Fibroblast of lung (primary cell): Measurements from ENCODE around the gene PSAT1. TPM values are rescaled to one million over a fixed set of nuclear protein-coding genes. Genes with fewer than 3 reads are reported as not detected.
"Not testable (repeated sequence)": the region's sequence is repeated elsewhere in the genome, so short reads cannot be mapped to it uniquely, and the experiment has no call there.

Source experiments
- DNase-seq, 2 donors: peaks; one replicate each; pipeline versions ENCODE4 v3.0.0 to v3.0.0-alpha.2; 2010; ENCODE audit warnings: low read depth in 2 of 2
- H2AFZ ChIP-seq: 2 replicates; pipeline ENCODE4 v1.5.1; 2012; ENCODE audit warnings: low read length, control low read depth, inconsistent platforms
- H3K27ac ChIP-seq: 2 replicates; pipeline ENCODE4 v1.5.1; 2011; ENCODE audit warnings: low read length, control low read depth; ENCODE audit not compliant: insufficient read depth
- H3K27me3 ChIP-seq: 2 replicates; pipeline ENCODE4 v1.5.1; 2011; ENCODE audit warnings: mild to moderate bottlenecking, low read length; ENCODE audit not compliant: control insufficient read depth, insufficient read depth
- H3K36me3 ChIP-seq: 2 replicates; pipeline ENCODE4 v1.5.1; 2011; ENCODE audit warnings: low read length; ENCODE audit not compliant: control insufficient read depth, insufficient read depth
- H3K4me1 ChIP-seq: 2 replicates; pipeline ENCODE4 v1.5.1; 2011; ENCODE audit warnings: low read length; ENCODE audit not compliant: control insufficient read depth, insufficient read depth; ENCODE audit errors: extremely low read depth
- H3K4me2 ChIP-seq: 2 replicates; pipeline ENCODE4 v1.5.1; 2011; ENCODE audit warnings: low read length, control low read depth; ENCODE audit not compliant: insufficient read depth; ENCODE audit errors: extremely low read depth
- H3K4me3 ChIP-seq, 4 experiments: fragments of 200-600 bp in 1 of 4; sonication (generic) in 1 of 4; replicated peaks in 1 of 4; 2 replicates each; pipeline ENCODE4 v1.5.1; 2011 to 2016; ENCODE audit warnings: low read length in 4 of 4, low read depth in 3 of 4, mild to moderate bottlenecking in 3 of 4, control low read depth in 2 of 4, inconsistent platforms in 1 of 4, mixed read lengths in 1 of 4; ENCODE audit not compliant: insufficient read depth in 1 of 4; ENCODE audit errors: control extremely low read depth in 1 of 4
- H3K79me2 ChIP-seq: 2 replicates; pipeline ENCODE4 v1.5.1; 2012; ENCODE audit warnings: mild to moderate bottlenecking, low read length, inconsistent platforms; ENCODE audit not compliant: control insufficient read depth, insufficient read depth
- H3K9ac ChIP-seq: 2 replicates; pipeline ENCODE4 v1.5.1; 2011; ENCODE audit warnings: mild to moderate bottlenecking, low read length, control low read depth; ENCODE audit not compliant: insufficient read depth
- H3K9me3 ChIP-seq: 2 replicates; pipeline ENCODE4 v1.5.1; 2012; ENCODE audit warnings: low read depth, low read length; ENCODE audit not compliant: control insufficient read depth, insufficient read depth
- H4K20me1 ChIP-seq: 2 replicates; pipeline ENCODE4 v1.5.1; 2011; ENCODE audit warnings: low read length; ENCODE audit not compliant: control insufficient read depth, insufficient read depth; ENCODE audit errors: extremely low read depth
- EZH2 ChIP-seq: IDR thresholded peaks from 2 replicates; pipeline ENCODE4 v1.5.1; 2012; ENCODE audit warnings: low read length, control low read depth, mild to moderate bottlenecking; ENCODE audit errors: missing control alignments
- polyA plus RNA-seq, 2 donors: library from polyadenylated mRNA; depleted of rRNA in 1 of 2; stranded (reverse) in 1 of 2; unstranded in 1 of 2; fragments of >200 nt; gene quantifications; 2 replicates each; pipeline ENCODE4 v1.2.1, GENCODE V29; 2011 to 2012; ENCODE audit warnings: missing spikeins in 1 of 2
- total RNA-seq: library from RNA; depleted of rRNA; stranded (reverse); fragments of >200 nt; gene quantifications from 2 replicates; pipeline ENCODE4 v1.2.1, GENCODE V29; 2014
- TF ChIP-seq, protein P1 (sequence below), 2 donors: IDR thresholded peaks in 1 of 2; conservative IDR thresholded peaks in 1 of 2; 1 replicate in 1 of 2; 2 replicates in 1 of 2; pipeline ENCODE4 v1.5.1; 2011 to 2012; ENCODE audit warnings: low read length in 2 of 2, control low read depth in 1 of 2, inconsistent platforms in 1 of 2, low read depth in 1 of 2, mild to moderate bottlenecking in 1 of 2

Gene PSAT1
- total and polyA plus RNA-seq, 2 donors (not counting 1 experiment from before 2014, with no cell fraction given) = 74.6 to 115 TPM

GRCh38 chr9:78278801-78279200 is 18.1 kb upstream of the PSAT1 start:
- H3K79me2 ChIP-seq = no peaks in the 10 kb centered on the region
- H3K9ac ChIP-seq = no peak overlapping the region
- no peaks in the 10 kb centered on the region for H3K9me3 ChIP-seq
- no peak overlapping the region for H3K4me3 ChIP-seq
- no peak overlapping the region for H3K27ac ChIP-seq
- no peaks in the 10 kb centered on the region for H4K20me1 ChIP-seq
- no peak overlapping the region for H3K4me2 ChIP-seq
- TF ChIP-seq EZH2 = no peak
- TF ChIP-seq, protein P1, sequence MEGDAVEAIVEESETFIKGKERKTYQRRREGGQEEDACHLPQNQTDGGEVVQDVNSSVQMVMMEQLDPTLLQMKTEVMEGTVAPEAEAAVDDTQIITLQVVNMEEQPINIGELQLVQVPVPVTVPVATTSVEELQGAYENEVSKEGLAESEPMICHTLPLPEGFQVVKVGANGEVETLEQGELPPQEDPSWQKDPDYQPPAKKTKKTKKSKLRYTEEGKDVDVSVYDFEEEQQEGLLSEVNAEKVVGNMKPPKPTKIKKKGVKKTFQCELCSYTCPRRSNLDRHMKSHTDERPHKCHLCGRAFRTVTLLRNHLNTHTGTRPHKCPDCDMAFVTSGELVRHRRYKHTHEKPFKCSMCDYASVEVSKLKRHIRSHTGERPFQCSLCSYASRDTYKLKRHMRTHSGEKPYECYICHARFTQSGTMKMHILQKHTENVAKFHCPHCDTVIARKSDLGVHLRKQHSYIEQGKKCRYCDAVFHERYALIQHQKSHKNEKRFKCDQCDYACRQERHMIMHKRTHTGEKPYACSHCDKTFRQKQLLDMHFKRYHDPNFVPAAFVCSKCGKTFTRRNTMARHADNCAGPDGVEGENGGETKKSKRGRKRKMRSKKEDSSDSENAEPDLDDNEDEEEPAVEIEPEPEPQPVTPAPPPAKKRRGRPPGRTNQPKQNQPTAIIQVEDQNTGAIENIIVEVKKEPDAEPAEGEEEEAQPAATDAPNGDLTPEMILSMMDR (conservative IDR thresholded peaks at IDR 0.05 in 1 of 2, IDR thresholded peaks at IDR 0.05 in 1 of 2; ENCODE audit: low read depth in 1 of 2, low read length in 2 of 2) = no peak
- H3K27me3 ChIP-seq = no peaks in the 10 kb centered on the region
- DNase-seq = no peak
- no peaks in the 10 kb centered on the region for H3K36me3 ChIP-seq
- H2AFZ ChIP-seq = no peak overlapping the region
- no peaks in the 10 kb centered on the region for H3K4me1 ChIP-seq

GRCh38 chr9:78280982-78281668 is 15.8 kb upstream of the PSAT1 start:
- no peaks in the 10 kb centered on the region for H3K79me2 ChIP-seq
- no peak for TF ChIP-seq EZH2
- TF ChIP-seq, protein P1 (conservative IDR thresholded peaks at IDR 0.05 in 1 of 2, IDR thresholded peaks at IDR 0.05 in 1 of 2; ENCODE audit: low read depth in 1 of 2, low read length in 2 of 2) = no peak
- no peaks in the 10 kb centered on the region for H3K9me3 ChIP-seq
- H3K4me3 ChIP-seq = no peak overlapping the region
- no peak overlapping the region for H3K4me2 ChIP-seq
- H3K4me1 ChIP-seq = no peaks in the 10 kb centered on the region
- H2AFZ ChIP-seq = no peak overlapping the region
- no peak overlapping the region for H3K27ac ChIP-seq
- no peaks in the 10 kb centered on the region for H4K20me1 ChIP-seq
- H3K27me3 ChIP-seq = no peaks in the 10 kb centered on the region
- H3K36me3 ChIP-seq = no peaks in the 10 kb centered on the region
- no peak overlapping the region for H3K9ac ChIP-seq
- peak; percentile 88 to 99 for DNase-seq

DNA sequence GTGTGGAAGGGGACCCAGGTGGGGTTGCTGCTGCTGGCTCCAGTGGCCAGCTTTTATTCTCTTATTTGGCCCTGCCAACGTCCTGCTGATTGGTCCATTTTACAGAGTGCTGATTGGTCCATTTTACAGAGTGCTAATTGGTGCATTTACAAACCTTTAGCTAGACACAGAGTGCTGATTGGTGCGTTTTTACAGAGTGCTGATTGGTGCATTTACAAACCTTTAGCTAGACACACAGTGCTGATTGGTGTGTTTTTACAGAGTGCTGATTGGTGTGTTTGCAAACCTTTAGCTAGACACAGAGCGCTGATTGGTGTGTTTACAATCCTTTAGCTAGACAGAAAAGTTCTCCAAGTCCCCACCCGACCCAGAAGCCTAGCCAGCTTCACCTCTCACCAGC is 12.7 kb upstream of the PSAT1 start:
- DNase-seq, H3K79me2 ChIP-seq, H3K9me3 ChIP-seq, H3K36me3 ChIP-seq, H3K4me1 ChIP-seq, H2AFZ ChIP-seq, H3K27me3 ChIP-seq, H3K4me2 ChIP-seq, H3K4me3 ChIP-seq, H4K20me1 ChIP-seq, H3K9ac ChIP-seq, H3K27ac ChIP-seq: not testable (repeated sequence)
